Fibroblast of skin of left quadriceps (primary cell): Measurements from ENCODE around the gene FSHR.

Experiments
- DNase-seq, 2 experiments: peaks; one replicate each; pipeline ENCODE4 v3.0.0-alpha.2; 2013; ENCODE audit warnings: low read depth in 2 of 2

Gene FSHR

GRCh38 chr2:49154140-49154539 lies at the start of gene FSHR:
FSHR (minus strand) TSS chr2:49154515; CDS start chr2:49154417, 98 bp downstream.
- DNase-seq, result no peak

GRCh38 chr2:49199266-49199665 lies 45.0 kb upstream of the FSHR start:
- no peak for DNase-seq

GRCh38 chr2:49194701-49195100 lies 40.4 kb upstream of the FSHR start:
- DNase-seq, result no peak

GRCh38 chr2:49192036-49192435 lies 37.7 kb upstream of the FSHR start:
- no peak for DNase-seq

- DNase-seq, result no peak
Observed at GRCh38 chr2:49189512-49190225, 35.4 kb upstream of the FSHR start.

GRCh38 chr2:49186050-49186648 lies 31.8 kb upstream of the FSHR start:
- no peak for DNase-seq

- DNase-seq, result no peak
Observed at GRCh38 chr2:49178656-49179055, 24.3 kb upstream of the FSHR start.

GRCh38 chr2:49177194-49177593 lies 22.9 kb upstream of the FSHR start:
- DNase-seq, result no peak

- DNase-seq, result no peak
Observed at GRCh38 chr2:49175831-49176230, 21.5 kb upstream of the FSHR start.

GRCh38 chr2:49174750-49175149 lies 20.4 kb upstream of the FSHR start:
- DNase-seq, result no peak

GRCh38 chr2:49167131-49167530 lies 12.8 kb upstream of the FSHR start:
- DNase-seq, result no peak

- no peak for DNase-seq
Observed at GRCh38 chr2:49165662-49166061, 11.3 kb upstream of the FSHR start.

GRCh38 chr2:49164729-49165128 lies 10.4 kb upstream of the FSHR start:
- no peak for DNase-seq

- peak in 1 of 2 experiments; percentile 8 for DNase-seq
Observed at GRCh38 chr2:49162151-49162550, 7.8 kb upstream of the FSHR start.

- no peak for DNase-seq
Observed at GRCh38 chr2:49154891-49155290, 576 bp upstream of the FSHR start.

GRCh38 chr2:49153252-49153651 lies 1.1 kb downstream of the FSHR start:
- no peak for DNase-seq

- DNase-seq, result no peak
Observed at GRCh38 chr2:49152824-49153223, 1.5 kb downstream of the FSHR start.

GRCh38 chr2:49146401-49146800 lies 7.9 kb downstream of the FSHR start:
- DNase-seq, result no peak

GRCh38 chr2:49131801-49132200 lies 22.5 kb downstream of the FSHR start:
- DNase-seq, result no peak

- DNase-seq, result no peak
Observed at GRCh38 chr2:49129034-49129433, 25.3 kb downstream of the FSHR start.

GRCh38 chr2:49123600-49123999 lies 30.7 kb downstream of the FSHR start:
- no peak for DNase-seq

GRCh38 chr2:49122107-49122506 lies 32.2 kb downstream of the FSHR start:
- DNase-seq, result no peak

- DNase-seq, result no peak
Observed at GRCh38 chr2:49113046-49113445, 41.3 kb downstream of the FSHR start.

GRCh38 chr2:49111456-49111855 lies 42.9 kb downstream of the FSHR start:
- DNase-seq, result no peak
